Trophoblast cell (in vitro differentiated cells and primary cell): ENCODE results near the gene MPPED2. TPM values are rescaled to one million over a fixed set of nuclear protein-coding genes. Genes with fewer than 3 reads are reported as not detected.
A peak's percentile ranks its signal among the peaks of the same experiment; 100 is the strongest.

ENCODE experiments used
- DNase-seq, 2 donors: peaks; one replicate each; pipeline ENCODE4 v3.0.0-alpha.2; 2016
- H2AFZ ChIP-seq: 2 replicates; pipeline ENCODE4 v1.6.1; 2013; ENCODE audit warnings: low read length, moderate library complexity, mild to moderate bottlenecking; ENCODE audit not compliant: insufficient read depth, poor library complexity
- H2AK5ac ChIP-seq: 2 replicates; pipeline ENCODE4 v1.6.1; 2013; ENCODE audit warnings: mild to moderate bottlenecking, low read length
- H2BK120ac ChIP-seq: 2 replicates; pipeline ENCODE4 v1.6.1; 2013; ENCODE audit warnings: low read length, mild to moderate bottlenecking, moderate library complexity; ENCODE audit not compliant: insufficient read depth, poor library complexity
- H2BK12ac ChIP-seq: 2 replicates; pipeline ENCODE4 v1.6.1; 2013; ENCODE audit warnings: mild to moderate bottlenecking, low read length, moderate library complexity
- H2BK5ac ChIP-seq: 2 replicates; pipeline ENCODE4 v1.6.1; 2013; ENCODE audit warnings: low read length, low read depth, moderate library complexity, mild to moderate bottlenecking; ENCODE audit not compliant: poor library complexity
- H3K14ac ChIP-seq: 2 replicates; pipeline ENCODE4 v1.6.1; 2013; ENCODE audit warnings: mild to moderate bottlenecking, low read length
- H3K18ac ChIP-seq: 2 replicates; pipeline ENCODE4 v1.6.1; 2013; ENCODE audit warnings: mild to moderate bottlenecking, low read length
- H3K23ac ChIP-seq: 2 replicates; pipeline ENCODE4 v1.6.1; 2013; ENCODE audit warnings: low read length
- H3K27ac ChIP-seq: 2 replicates; pipeline ENCODE4 v1.5.1; 2013; ENCODE audit warnings: low read depth, mild to moderate bottlenecking, inconsistent platforms, low read length, moderate library complexity
- H3K27me3 ChIP-seq: 2 replicates; pipeline ENCODE4 v1.6.1; 2013; ENCODE audit warnings: inconsistent platforms, mild to moderate bottlenecking, low read length, moderate library complexity; ENCODE audit not compliant: insufficient read depth
- H3K36me3 ChIP-seq, 2 experiments: 1 replicate in 1 of 2; 2 replicates in 1 of 2; pipeline ENCODE4 v1.6.1; 2013; ENCODE audit warnings: low read length in 2 of 2, mild to moderate bottlenecking in 2 of 2, moderate library complexity in 1 of 2; ENCODE audit not compliant: insufficient read depth in 2 of 2, control insufficient read depth in 1 of 2
- H3K4ac ChIP-seq: 2 replicates; pipeline ENCODE4 v1.6.1; 2013; ENCODE audit warnings: low read depth, mild to moderate bottlenecking, low read length, moderate library complexity
- H3K4me1 ChIP-seq, 2 experiments: 1 replicate in 1 of 2; 2 replicates in 1 of 2; pipeline ENCODE4 v1.6.1; 2013; ENCODE audit warnings: low read length in 2 of 2, mild to moderate bottlenecking in 2 of 2, moderate library complexity in 1 of 2; ENCODE audit not compliant: insufficient read depth in 2 of 2, control insufficient read depth in 1 of 2
- H3K4me2 ChIP-seq: 2 replicates; pipeline ENCODE4 v1.6.1; 2013; ENCODE audit warnings: inconsistent platforms, mild to moderate bottlenecking, low read length, moderate library complexity
- H3K4me3 ChIP-seq: 2 replicates; pipeline ENCODE4 v1.5.1; 2013; ENCODE audit warnings: mild to moderate bottlenecking, low read depth, low read length, inconsistent platforms
- H3K79me1 ChIP-seq: one replicate; pipeline ENCODE4 v1.6.1; 2013; ENCODE audit warnings: low read length
- H3K79me2 ChIP-seq: 2 replicates; pipeline ENCODE4 v1.6.1; 2013; ENCODE audit warnings: low read length, mild to moderate bottlenecking; ENCODE audit not compliant: control insufficient read depth, insufficient read depth, poor library complexity
- H3K9ac ChIP-seq: 2 replicates; pipeline ENCODE4 v1.6.1; 2013; ENCODE audit warnings: mild to moderate bottlenecking, low read length
- H3K9me3 ChIP-seq: 2 replicates; pipeline ENCODE4 v1.6.1; 2013; ENCODE audit warnings: low read depth, mild to moderate bottlenecking, control low read depth, inconsistent platforms, low read length; ENCODE audit not compliant: insufficient read depth
- H4K12ac ChIP-seq: 2 replicates; pipeline ENCODE4 v1.6.1; 2013; ENCODE audit warnings: low read depth, mild to moderate bottlenecking, low read length, moderate library complexity
- H4K8ac ChIP-seq: 2 replicates; pipeline ENCODE4 v1.6.1; 2013; ENCODE audit warnings: low read depth, mild to moderate bottlenecking, low read length, moderate library complexity
- H4K91ac ChIP-seq: one replicate; pipeline ENCODE4 v1.6.1; 2013; ENCODE audit warnings: low read depth, mild to moderate bottlenecking, low read length, moderate library complexity
- WGBS: extraction: QIAGEN DNeasy Blood & Tissue Kit; methylation state at CpG from one replicate; pipeline ENCODE4 v1.1.7; 2013; ENCODE audit warnings: missing lambda C conversion rate; ENCODE audit not compliant: insufficient read length, insufficient coverage; ENCODE audit errors: extremely low coverage; 5-methylcytosine and 5-hydroxymethylcytosine counted together
- polyA plus RNA-seq: library from polyadenylated mRNA; stranded (reverse); fragments of 200-250 nt; gene quantifications from 2 replicates; pipeline ENCODE4 v1.2.3, GENCODE V29; 2013

MPPED2 gene, protein sequence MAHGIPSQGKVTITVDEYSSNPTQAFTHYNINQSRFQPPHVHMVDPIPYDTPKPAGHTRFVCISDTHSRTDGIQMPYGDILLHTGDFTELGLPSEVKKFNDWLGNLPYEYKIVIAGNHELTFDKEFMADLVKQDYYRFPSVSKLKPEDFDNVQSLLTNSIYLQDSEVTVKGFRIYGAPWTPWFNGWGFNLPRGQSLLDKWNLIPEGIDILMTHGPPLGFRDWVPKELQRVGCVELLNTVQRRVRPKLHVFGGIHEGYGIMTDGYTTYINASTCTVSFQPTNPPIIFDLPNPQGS
- 0.47 and 0.66 TPM in 2 replicates for polyA plus RNA-seq

GRCh38 chr11:30586251-30587144 is at the start of gene MPPED2:
Gene MPPED2, minus strand, starts transcription at chr11:30586353. Its CDS starts 5,980 bp downstream, at chr11:30580373.
- Histone ChIP-seq H3K36me3 (no peaks in the 10 kb centered on the region), H2BK12ac (no peak within 1 kb of the TSS), H4K12ac (no peak within 1 kb of the TSS), H2AK5ac (no peak within 1 kb of the TSS), H2AFZ (peak within 1 kb of the TSS; percentile 74), H3K9ac (peak within 1 kb of the TSS; percentile 65), H3K18ac (no peak within 1 kb of the TSS), H3K27me3 (peaks cover 32% of the 10 kb centered on the region), H3K79me2 (no peaks in the 10 kb centered on the region), H3K4me2 (peak within 1 kb of the TSS; percentile 100), H3K79me1 (no peaks in the 10 kb centered on the region), H3K4ac (no peak within 1 kb of the TSS), H3K14ac (no peak within 1 kb of the TSS), H3K27ac (no peak within 1 kb of the TSS), H2BK120ac (no peak within 1 kb of the TSS), H4K91ac (no peak within 1 kb of the TSS), H2BK5ac (no peak within 1 kb of the TSS), H3K23ac (no peak within 1 kb of the TSS), H4K8ac (no peak within 1 kb of the TSS), H3K9me3 (peaks cover 4% of the 10 kb centered on the region), H3K4me3 (peak within 1 kb of the TSS; percentile 73), H3K4me1 (peaks cover 12 to 13% of the 10 kb centered on the region in 2 experiments)
- no CpG with 5 or more reads among the region's 49 CpGs for WGBS
- peak in 1 of 2 donors; percentile 2 for DNase-seq

- Histone ChIP-seq H3K36me3 (no peaks in the 10 kb centered on the region), H3K18ac (no peak overlapping the region), H3K9ac (no peak overlapping the region), H4K8ac (no peak overlapping the region), H3K14ac (no peak overlapping the region), H3K4ac (no peak overlapping the region), H3K27ac (no peak overlapping the region), H3K9me3 (no peaks in the 10 kb centered on the region), H3K79me1 (no peaks in the 10 kb centered on the region), H3K4me1 (no peaks in the 10 kb centered on the region), H4K12ac (no peak overlapping the region), H4K91ac (no peak overlapping the region), H3K23ac (no peak overlapping the region), H3K4me2 (peak overlapping the region; percentile 49), H3K27me3 (no peaks in the 10 kb centered on the region), H3K79me2 (no peaks in the 10 kb centered on the region), H2AFZ (no peak overlapping the region), H2AK5ac (no peak overlapping the region), H2BK5ac (no peak overlapping the region), H2BK120ac (no peak overlapping the region), H2BK12ac (no peak overlapping the region), H3K4me3 (no peak overlapping the region)
- DNase-seq = no peak
- no CpG with 5 or more reads among the region's 13 CpGs for WGBS
Observed at GRCh38 chr11:30635401-30635989, 49.3 kb upstream of the MPPED2 start.

- no peak overlapping the region for H3K18ac ChIP-seq
- H3K4ac ChIP-seq = no peak overlapping the region
- H3K27ac ChIP-seq = no peak overlapping the region
- no peak overlapping the region for H3K9ac ChIP-seq
- no peak for DNase-seq
- H3K9me3 ChIP-seq = no peaks in the 10 kb centered on the region
- WGBS = no CpG with 5 or more reads among the region's 3 CpGs
- H3K4me1 ChIP-seq = no peaks in the 10 kb centered on the region
- H4K8ac ChIP-seq = no peak overlapping the region
- H4K12ac ChIP-seq = no peak overlapping the region
- H3K4me3 ChIP-seq = no peak overlapping the region
- no peaks in the 10 kb centered on the region for H3K36me3 ChIP-seq
- no peak overlapping the region for H2AFZ ChIP-seq
- no peaks in the 10 kb centered on the region for H3K79me1 ChIP-seq
- H2BK120ac ChIP-seq = no peak overlapping the region
- H4K91ac ChIP-seq = no peak overlapping the region
- H3K23ac ChIP-seq = no peak overlapping the region
- no peaks in the 10 kb centered on the region for H3K79me2 ChIP-seq
- H2AK5ac ChIP-seq = no peak overlapping the region
- H3K14ac ChIP-seq = no peak overlapping the region
- no peak overlapping the region for H2BK5ac ChIP-seq
- H2BK12ac ChIP-seq = no peak overlapping the region
- no peaks in the 10 kb centered on the region for H3K27me3 ChIP-seq
- H3K4me2 ChIP-seq = no peak overlapping the region
Observed at GRCh38 chr11:30631148-30631547, 45.0 kb upstream of the MPPED2 start.

DNA sequence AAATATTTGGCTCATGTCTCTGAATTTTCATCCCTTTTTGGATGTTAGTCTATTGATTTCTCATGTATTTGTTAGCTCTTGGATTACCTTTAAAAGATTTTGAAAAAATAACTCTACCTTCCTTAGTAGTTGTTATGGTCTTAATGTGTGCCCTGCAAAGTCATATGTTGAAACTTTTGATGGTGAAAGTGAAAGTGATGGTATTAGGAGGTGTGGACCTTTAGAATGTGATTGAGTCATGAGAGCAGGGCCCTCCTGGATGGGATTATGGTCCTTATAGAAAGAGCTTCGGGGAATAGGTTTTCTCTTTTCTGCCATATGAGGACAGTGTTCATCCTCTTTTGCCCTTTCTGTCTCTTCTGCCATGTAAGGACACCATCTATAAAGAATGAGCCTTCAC is 33.6 kb upstream of the MPPED2 start:
- Histone ChIP-seq H3K36me3 (no peaks in the 10 kb centered on the region), H3K18ac (no peak overlapping the region), H3K27ac (no peak overlapping the region), H3K14ac (no peak overlapping the region), H3K79me1 (no peaks in the 10 kb centered on the region), H2BK12ac (no peak overlapping the region), H3K9me3 (no peaks in the 10 kb centered on the region), H3K23ac (no peak overlapping the region), H2BK5ac (no peak overlapping the region), H2BK120ac (no peak overlapping the region), H3K4me2 (no peak overlapping the region), H2AK5ac (no peak overlapping the region), H4K91ac (no peak overlapping the region), H3K79me2 (no peaks in the 10 kb centered on the region), H2AFZ (no peak overlapping the region), H4K12ac (no peak overlapping the region), H3K4ac (no peak overlapping the region), H3K4me1 (no peaks in the 10 kb centered on the region), H4K8ac (no peak overlapping the region), H3K9ac (no peak overlapping the region), H3K4me3 (no peak overlapping the region), H3K27me3 (no peaks in the 10 kb centered on the region)
- no CpG with 5 or more reads among the region's 1 CpG for WGBS
- DNase-seq = no peak
